ENCODE data around the gene NES.

NES gene

DNA sequence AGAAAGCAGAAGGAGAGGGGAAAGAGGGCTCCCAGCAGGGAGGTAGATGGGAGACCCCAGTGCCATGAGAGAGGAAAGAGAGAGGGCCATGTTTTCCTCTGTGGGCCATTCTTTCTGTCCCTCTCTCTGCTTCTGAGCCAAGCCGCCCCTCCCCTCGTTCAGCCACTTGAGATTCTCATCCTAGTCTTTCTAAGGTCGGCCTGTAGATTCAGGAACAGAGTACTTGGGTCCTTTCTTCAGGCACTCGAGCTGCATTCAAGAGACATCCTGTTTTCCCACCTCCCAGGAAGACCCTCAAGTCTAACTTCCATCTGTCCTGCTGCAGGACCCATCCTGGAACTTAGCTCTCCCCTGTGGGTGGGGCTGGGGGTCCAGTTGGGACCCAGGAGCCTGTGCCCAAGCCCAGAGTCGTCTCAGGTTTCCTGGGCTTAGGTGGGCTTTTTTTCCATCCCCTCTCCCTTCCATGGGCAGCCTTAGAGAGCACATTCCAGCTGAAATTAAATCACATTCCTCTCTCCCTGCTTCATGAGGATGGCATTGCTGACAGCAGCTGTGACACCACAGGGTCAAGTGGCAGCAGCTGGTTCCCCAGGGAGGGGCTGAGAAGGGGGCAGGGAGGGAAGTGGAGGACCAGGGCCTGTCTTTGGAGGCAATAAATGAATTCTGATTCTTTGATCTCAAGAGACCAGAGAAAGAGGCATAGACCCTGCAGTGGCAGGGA, 13.0 kb downstream of the NES start:
- Histone ChIP-seq H3K9me3 (no peaks in the 10 kb centered on the region), H3K27me3 (no peaks in the 10 kb centered on the region), H3K4me3 (ENCODE audit: low read depth, low read length) (no peak overlapping the region), H3K36me3 (no peaks in the 10 kb centered on the region), H3K4me1 (peaks cover 35% of the 10 kb centered on the region)
- DNase-seq: no peak
- TF ChIP-seq, protein P1, sequence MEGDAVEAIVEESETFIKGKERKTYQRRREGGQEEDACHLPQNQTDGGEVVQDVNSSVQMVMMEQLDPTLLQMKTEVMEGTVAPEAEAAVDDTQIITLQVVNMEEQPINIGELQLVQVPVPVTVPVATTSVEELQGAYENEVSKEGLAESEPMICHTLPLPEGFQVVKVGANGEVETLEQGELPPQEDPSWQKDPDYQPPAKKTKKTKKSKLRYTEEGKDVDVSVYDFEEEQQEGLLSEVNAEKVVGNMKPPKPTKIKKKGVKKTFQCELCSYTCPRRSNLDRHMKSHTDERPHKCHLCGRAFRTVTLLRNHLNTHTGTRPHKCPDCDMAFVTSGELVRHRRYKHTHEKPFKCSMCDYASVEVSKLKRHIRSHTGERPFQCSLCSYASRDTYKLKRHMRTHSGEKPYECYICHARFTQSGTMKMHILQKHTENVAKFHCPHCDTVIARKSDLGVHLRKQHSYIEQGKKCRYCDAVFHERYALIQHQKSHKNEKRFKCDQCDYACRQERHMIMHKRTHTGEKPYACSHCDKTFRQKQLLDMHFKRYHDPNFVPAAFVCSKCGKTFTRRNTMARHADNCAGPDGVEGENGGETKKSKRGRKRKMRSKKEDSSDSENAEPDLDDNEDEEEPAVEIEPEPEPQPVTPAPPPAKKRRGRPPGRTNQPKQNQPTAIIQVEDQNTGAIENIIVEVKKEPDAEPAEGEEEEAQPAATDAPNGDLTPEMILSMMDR (IDR thresholded peaks at IDR 0.05; ENCODE audit: low read depth, low read length): no peak

DNA sequence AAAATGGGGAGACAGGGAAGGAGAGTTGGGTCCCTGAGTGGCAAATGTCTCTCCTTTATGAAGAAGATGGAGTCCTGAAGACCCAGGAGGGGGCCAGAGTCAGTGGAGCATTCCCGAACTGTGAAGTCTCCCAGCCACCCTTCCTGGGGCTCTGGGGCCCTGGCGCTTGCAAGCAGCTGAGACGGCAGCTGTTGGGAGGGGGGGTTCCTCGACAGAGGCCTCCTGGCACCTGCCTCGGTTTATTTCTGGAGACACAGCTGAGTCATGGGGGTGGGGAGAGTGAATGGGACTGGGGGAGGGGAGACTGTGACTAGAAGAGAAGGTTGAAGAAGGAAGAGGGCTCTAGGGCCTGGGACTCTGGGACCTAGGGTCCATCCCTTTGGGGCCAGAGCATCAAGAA, 14.0 kb downstream of the NES start:
- no peak for DNase-seq
- TF ChIP-seq, protein P1 (IDR thresholded peaks at IDR 0.05; ENCODE audit: low read depth, low read length): no peak
- peaks cover 32% of the 10 kb centered on the region for H3K4me1 ChIP-seq
- H3K4me3 ChIP-seq (ENCODE audit: low read depth, low read length): no peak overlapping the region
- H3K36me3 ChIP-seq: no peaks in the 10 kb centered on the region
- H3K27me3 ChIP-seq: no peaks in the 10 kb centered on the region
- no peaks in the 10 kb centered on the region for H3K9me3 ChIP-seq

GRCh38 chr1:156662800-156663055, 14.5 kb downstream of the NES start:
- H3K9me3 ChIP-seq: no peaks in the 10 kb centered on the region
- TF ChIP-seq, protein P1 (IDR thresholded peaks at IDR 0.05; ENCODE audit: low read depth, low read length): no peak
- H3K4me3 ChIP-seq (ENCODE audit: low read depth, low read length): no peak overlapping the region
- no peaks in the 10 kb centered on the region for H3K27me3 ChIP-seq
- H3K4me1 ChIP-seq: peaks cover 27% of the 10 kb centered on the region
- H3K36me3 ChIP-seq: no peaks in the 10 kb centered on the region
- no peak for DNase-seq

DNA sequence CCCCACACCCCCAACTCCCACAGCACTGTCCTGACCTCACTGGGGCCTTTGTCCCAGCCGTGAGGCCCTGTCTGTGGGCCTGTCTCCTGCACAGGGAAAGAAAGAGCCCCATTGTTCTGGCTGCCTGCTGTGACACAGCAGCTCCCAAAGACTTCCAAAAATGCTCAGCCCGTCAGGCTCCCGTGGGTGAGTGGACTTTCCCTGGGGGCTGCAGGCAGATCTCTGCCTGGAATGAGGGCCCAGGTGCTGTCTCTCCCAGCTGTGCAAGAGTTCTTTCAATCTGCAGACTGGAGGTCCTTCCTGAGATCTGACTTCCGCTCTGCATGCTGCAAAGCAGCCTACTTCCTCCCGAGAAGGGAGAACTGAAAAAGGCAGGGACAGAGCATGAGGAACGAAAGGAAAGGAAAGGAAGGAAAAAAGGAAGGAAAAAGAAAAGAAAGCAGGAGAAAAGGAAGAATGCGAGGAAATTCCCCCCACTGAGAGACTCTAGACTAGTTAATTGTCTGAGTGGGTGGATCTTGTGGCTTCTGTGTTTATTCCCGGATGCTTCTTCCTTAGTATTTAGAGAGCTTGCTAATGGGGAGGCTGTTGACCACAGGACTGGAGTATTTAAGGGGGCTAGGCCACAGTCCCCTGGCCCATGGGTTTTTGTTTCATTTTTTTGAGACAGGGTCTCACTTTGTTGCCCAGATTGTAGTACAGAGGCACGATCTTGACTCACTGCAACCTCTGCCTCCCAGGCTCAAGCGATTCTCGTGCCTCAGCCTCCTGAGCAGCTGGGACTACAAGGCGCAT, 15.0 kb downstream of the NES start:
- Histone ChIP-seq H3K9me3 (no peaks in the 10 kb centered on the region), H3K4me3 (ENCODE audit: low read depth, low read length) (no peak overlapping the region), H3K4me1 (peaks cover 25% of the 10 kb centered on the region), H3K36me3 (no peaks in the 10 kb centered on the region), H3K27me3 (no peaks in the 10 kb centered on the region)
- DNase-seq: no peak
- TF ChIP-seq, protein P1 (IDR thresholded peaks at IDR 0.05; ENCODE audit: low read depth, low read length): no peak

DNA sequence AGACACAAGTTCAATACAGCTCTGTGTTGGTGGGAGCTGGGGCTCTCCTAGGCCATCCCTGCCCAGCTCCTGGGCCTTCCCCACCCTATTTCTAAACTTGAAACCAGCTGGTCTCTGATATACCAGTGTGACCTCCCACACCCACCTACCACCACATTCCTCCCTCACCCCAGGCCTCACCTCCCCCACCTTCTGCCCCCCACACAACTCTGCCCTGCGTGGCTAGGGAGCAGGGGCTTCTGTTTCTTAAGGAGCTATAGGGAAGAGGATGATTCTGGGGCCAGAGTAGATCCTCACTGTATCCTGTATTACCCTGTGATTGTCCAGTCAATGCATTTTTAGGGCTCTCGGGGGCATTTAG, 16.5 kb downstream of the NES start:
- H3K4me1 ChIP-seq: peaks cover 28% of the 10 kb centered on the region
- DNase-seq: no peak
- peak overlapping the region; percentile 67 for H3K4me3 ChIP-seq (ENCODE audit: low read depth, low read length)

More for the DNA sequence above, 16.5 kb downstream of the NES start:
- Histone ChIP-seq H3K9me3 (no peaks in the 10 kb centered on the region), H3K36me3 (no peaks in the 10 kb centered on the region), H3K27me3 (no peaks in the 10 kb centered on the region)
- TF ChIP-seq, protein P1 (IDR thresholded peaks at IDR 0.05; ENCODE audit: low read depth, low read length): no peak

Data from BE2C (cell line).